GM18498 (cell line): ENCODE measurements around the gene CACFD1.
"Not testable (repeated sequence)": the region's sequence is repeated elsewhere in the genome, so short reads cannot be mapped to it uniquely, and the experiment has no call there.

Experiments
- ATAC-seq: cut with Tn5 transposase; IDR thresholded peaks from one replicate; pipeline ENCODE4 v1.9.1; 2021; ENCODE audit warnings: mild to moderate bottlenecking, moderate library complexity; ENCODE audit not compliant: unreplicated experiment

The CACFD1 gene

GRCh38 chr9:133439337-133439736 is 20.4 kb upstream of the CACFD1 start:
- ATAC-seq: no peak

- no peak for ATAC-seq
Measured at GRCh38 chr9:133440874-133441273, 18.9 kb upstream of the CACFD1 start.

- no peak for ATAC-seq
Measured at GRCh38 chr9:133441571-133441970, 18.2 kb upstream of the CACFD1 start.

GRCh38 chr9:133443248-133443647 is 16.5 kb upstream of the CACFD1 start:
- ATAC-seq: no peak

GRCh38 chr9:133443982-133444381 is 15.8 kb upstream of the CACFD1 start:
- no peak for ATAC-seq

GRCh38 chr9:133445293-133445969 is 14.3 kb upstream of the CACFD1 start:
- ATAC-seq: no peak

- no peak for ATAC-seq
Measured at GRCh38 chr9:133448487-133448972, 11.2 kb upstream of the CACFD1 start.

GRCh38 chr9:133449760-133450159 is 10.0 kb upstream of the CACFD1 start:
- no peak for ATAC-seq

- not testable (repeated sequence) for ATAC-seq
Measured at GRCh38 chr9:133451865-133452264, 7.9 kb upstream of the CACFD1 start.

- no peak for ATAC-seq
Measured at GRCh38 chr9:133452562-133452961, 7.2 kb upstream of the CACFD1 start.

GRCh38 chr9:133453651-133454050 is 6.1 kb upstream of the CACFD1 start:
- no peak for ATAC-seq

GRCh38 chr9:133454325-133454724 is 5.5 kb upstream of the CACFD1 start:
- ATAC-seq: no peak

- ATAC-seq: no peak
Measured at GRCh38 chr9:133454943-133455673, 4.7 kb upstream of the CACFD1 start.

GRCh38 chr9:133455936-133456335 is 3.8 kb upstream of the CACFD1 start:
- ATAC-seq: no peak

GRCh38 chr9:133456409-133456808 is 3.4 kb upstream of the CACFD1 start:
- ATAC-seq: no peak

GRCh38 chr9:133457233-133457632 is 2.5 kb upstream of the CACFD1 start:
- ATAC-seq: no peak

GRCh38 chr9:133457748-133458147 is 2.0 kb upstream of the CACFD1 start:
- ATAC-seq: no peak

- no peak for ATAC-seq
Measured at GRCh38 chr9:133458643-133459312, 1.0 kb upstream of the CACFD1 start.

- peak; percentile 22 for ATAC-seq
Measured at GRCh38 chr9:133460405-133461175, 812 bp downstream of the CACFD1 start.

GRCh38 chr9:133461975-133462374 is 2.2 kb downstream of the CACFD1 start:
- ATAC-seq: no peak

- no peak for ATAC-seq
Measured at GRCh38 chr9:133463234-133463863, 3.6 kb downstream of the CACFD1 start.
